Keratinocyte (primary cell): ENCODE data around the gene SOWAHA. TPM values are rescaled to one million over a fixed set of nuclear protein-coding genes. Genes with fewer than 3 reads are reported as not detected.

Experiments
- DNase-seq: peaks from one replicate; pipeline ENCODE4 v3.0.0-alpha.2; 2011; ENCODE audit warnings: low read depth, missing footprints, low spot score
- FAIRE-seq: peaks from 2 replicates; lab custom pipeline; 2011; peaks lifted over from hg19 to GRCh38; lab: Jason Lieb, UNC
- H2AFZ ChIP-seq: 2 replicates; pipeline ENCODE4 v1.6.0; 2012; ENCODE audit warnings: low read length, control low read depth, inconsistent platforms; ENCODE audit not compliant: control insufficient read depth
- H3K27ac ChIP-seq: 2 replicates; pipeline ENCODE4 v1.5.1; 2011; ENCODE audit warnings: low read length; ENCODE audit not compliant: control insufficient read depth, insufficient read depth
- H3K27me3 ChIP-seq: 3 replicates; pipeline ENCODE4 v1.6.0; 2011; ENCODE audit warnings: low read length; ENCODE audit not compliant: control insufficient read depth, insufficient read depth; ENCODE audit errors: extremely low read depth
- H3K36me3 ChIP-seq, 2 experiments: 2 replicates in 1 of 2; 3 replicates in 1 of 2; pipeline ENCODE4 v1.5.1; 2011; ENCODE audit warnings: low read length in 2 of 2, mild to moderate bottlenecking in 1 of 2; ENCODE audit not compliant: control insufficient read depth in 2 of 2, insufficient read depth in 2 of 2; ENCODE audit errors: extremely low read depth in 1 of 2
- H3K4me1 ChIP-seq: 3 replicates; pipeline ENCODE4 v1.5.1; 2011; ENCODE audit warnings: low read length; ENCODE audit not compliant: control insufficient read depth, insufficient read depth; ENCODE audit errors: extremely low read depth
- H3K4me2 ChIP-seq: 3 replicates; pipeline ENCODE4 v1.6.0; 2011; ENCODE audit warnings: low read depth, low read length; ENCODE audit not compliant: control insufficient read depth, insufficient read depth; ENCODE audit errors: extremely low read depth
- H3K4me3 ChIP-seq, 3 experiments: fragments of 200-600 bp in 1 of 3; sonication (generic) in 1 of 3; 2 replicates in 2 of 3; 3 replicates in 1 of 3; pipeline ENCODE4 v1.5.1; 2011 to 2016; ENCODE audit warnings: low read length in 3 of 3, mild to moderate bottlenecking in 3 of 3, control low read depth in 2 of 3, inconsistent platforms in 1 of 3, low read depth in 1 of 3, mixed read lengths in 1 of 3, mixed run types in 1 of 3, moderate library complexity in 1 of 3; ENCODE audit not compliant: control insufficient read depth in 2 of 3, insufficient read depth in 2 of 3; ENCODE audit errors: extremely low read depth in 1 of 3
- H3K79me2 ChIP-seq: 2 replicates; pipeline ENCODE4 v1.6.0; 2012; ENCODE audit warnings: low read length; ENCODE audit not compliant: control insufficient read depth, insufficient read depth
- H3K9ac ChIP-seq: 3 replicates; pipeline ENCODE4 v1.6.0; 2011; ENCODE audit warnings: low read length; ENCODE audit not compliant: control insufficient read depth, insufficient read depth; ENCODE audit errors: extremely low read depth
- H3K9me1 ChIP-seq: 3 replicates; pipeline ENCODE4 v1.6.0; 2011; ENCODE audit warnings: low read length; ENCODE audit not compliant: control insufficient read depth, insufficient read depth; ENCODE audit errors: extremely low read depth
- H3K9me3 ChIP-seq: 2 replicates; pipeline ENCODE4 v1.5.1; 2012; ENCODE audit warnings: low read depth, low read length; ENCODE audit not compliant: control insufficient read depth
- H4K20me1 ChIP-seq: 3 replicates; pipeline ENCODE4 v1.6.0; 2011; ENCODE audit warnings: low read length; ENCODE audit not compliant: control insufficient read depth, insufficient read depth; ENCODE audit errors: extremely low read depth
- EZH2 ChIP-seq: IDR thresholded peaks from one replicate; pipeline ENCODE4 v1.6.1; 2012; ENCODE audit warnings: inconsistent platforms, mild to moderate bottlenecking, low read length, moderate library complexity
- dilution Hi-C: fragments of 300-500 bp; cut with MboI; formaldehyde crosslinking; loops from one replicate; pipeline ENCODE4 v1.7.0; 2020; ENCODE audit warnings: low sequenced_read_pairs; ENCODE audit not compliant: extremely low pct_ligation_motif_present
- polyA plus RNA-seq, 5 experiments: library from polyadenylated mRNA; depleted of rRNA in 3 of 5; stranded (reverse) in 3 of 5; stranded (forward) in 1 of 5; unstranded in 1 of 5; fragments of >200 nt; gene quantifications; 1 replicate in 1 of 5; 2 replicates in 3 of 5; 3 replicates in 1 of 5; pipeline versions ENCODE4 v1.2.1 to v1.2.3, GENCODE V29; 2011 to 2012; ENCODE audit warnings: missing spikeins in 2 of 5, low read depth in 1 of 5, low replicate concordance in 1 of 5

SOWAHA gene
- polyA plus RNA-seq, 1 donor (not counting 4 experiments of a cell fraction or from before 2014, with no cell fraction given): not detected

DNA sequence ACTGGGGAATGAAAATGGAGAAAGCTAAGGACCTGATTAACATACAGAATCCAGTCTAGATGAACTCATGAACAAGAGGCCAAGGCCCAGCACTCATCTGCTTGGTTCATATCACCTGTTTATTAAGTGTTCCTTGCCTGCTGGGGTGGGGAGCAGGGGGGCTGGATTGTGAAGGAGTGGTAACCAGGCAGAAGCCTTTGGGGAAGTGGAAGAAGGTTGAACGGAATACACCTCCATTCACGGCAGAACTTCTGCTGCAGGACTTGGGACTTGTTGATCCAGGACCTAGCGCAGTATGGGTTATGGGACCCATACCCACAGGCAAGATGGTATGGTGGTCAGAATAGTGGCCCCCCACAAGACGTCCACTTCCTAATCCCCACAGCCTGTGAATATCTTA lies 27.2 kb upstream of the SOWAHA start:
- TF ChIP-seq EZH2: no peak
- H3K9ac ChIP-seq: no peak overlapping the region
- peaks cover 16% of the 10 kb centered on the region for H3K4me1 ChIP-seq
- no peaks in the 10 kb centered on the region for H3K9me3 ChIP-seq
- H3K4me2 ChIP-seq: no peak overlapping the region
- H3K4me3 ChIP-seq: no peak overlapping the region
- no peak overlapping the region for H2AFZ ChIP-seq
- no peaks in the 10 kb centered on the region for H3K27me3 ChIP-seq
- FAIRE-seq: no peak
- H3K36me3 ChIP-seq: no peaks in the 10 kb centered on the region
- dilution Hi-C loops: no loop called here
- H3K9me1 ChIP-seq: no peaks in the 10 kb centered on the region
- H3K27ac ChIP-seq: no peak overlapping the region
- DNase-seq: no peak
- no peaks in the 10 kb centered on the region for H4K20me1 ChIP-seq
- H3K79me2 ChIP-seq: no peaks in the 10 kb centered on the region

DNA sequence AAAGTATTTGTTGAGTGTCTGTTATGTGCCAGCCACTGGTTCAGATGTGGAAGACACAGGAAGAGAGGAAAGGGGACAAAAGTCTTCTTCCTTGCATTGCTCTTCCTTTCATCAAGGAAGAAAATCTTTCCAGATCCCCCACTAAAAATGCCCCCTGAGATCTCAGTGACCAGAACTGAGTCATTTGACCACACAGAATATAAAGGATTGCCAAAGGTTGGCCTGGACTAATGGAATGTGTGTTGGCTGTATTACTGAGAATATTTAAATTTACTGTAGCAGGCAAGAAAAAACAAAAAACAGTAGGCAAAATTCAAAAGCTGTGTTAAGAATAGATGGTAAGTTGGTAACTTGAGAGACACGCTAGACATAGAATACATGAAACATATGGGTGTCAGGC lies 26.0 kb upstream of the SOWAHA start:
- no peaks in the 10 kb centered on the region for H3K79me2 ChIP-seq
- H3K9me1 ChIP-seq: no peaks in the 10 kb centered on the region
- no peak overlapping the region for H3K9ac ChIP-seq
- no peaks in the 10 kb centered on the region for H4K20me1 ChIP-seq
- FAIRE-seq (no peak), DNase-seq (no peak)
- no peaks in the 10 kb centered on the region for H3K36me3 ChIP-seq
- peaks cover 13% of the 10 kb centered on the region for H3K4me1 ChIP-seq
- H2AFZ ChIP-seq: no peak overlapping the region
- H3K4me3 ChIP-seq: no peak overlapping the region
- TF ChIP-seq EZH2: no peak
- H3K27ac ChIP-seq: no peak overlapping the region
- H3K9me3 ChIP-seq: no peaks in the 10 kb centered on the region
- no peaks in the 10 kb centered on the region for H3K27me3 ChIP-seq
- dilution Hi-C loops: no loop called here
- H3K4me2 ChIP-seq: no peak overlapping the region

- Histone ChIP-seq H3K27ac (no peak overlapping the region), H3K9ac (no peak overlapping the region), H3K9me1 (no peaks in the 10 kb centered on the region), H3K27me3 (no peaks in the 10 kb centered on the region), H3K36me3 (no peaks in the 10 kb centered on the region), H2AFZ (no peak overlapping the region), H3K4me3 (no peak overlapping the region), H3K9me3 (no peaks in the 10 kb centered on the region), H3K4me1 (no peaks in the 10 kb centered on the region), H4K20me1 (no peaks in the 10 kb centered on the region), H3K4me2 (no peak overlapping the region), H3K79me2 (no peaks in the 10 kb centered on the region)
- dilution Hi-C loops: no loop called here
- no peak for DNase-seq
- TF ChIP-seq EZH2: no peak
- no peak for FAIRE-seq
Observed at GRCh38 chr5:132788508-132788907, 24.6 kb upstream of the SOWAHA start.
